Tibial nerve (tissue), 4 donors: ENCODE results near the gene CLN3.

Source experiments
- EP300 ChIP-seq, 2 donors: sonication (generic); formaldehyde crosslinking; IDR thresholded peaks; one replicate each; pipeline ENCODE4 v1.6.1; 2017; ENCODE audit warnings: antibody characterized with exemption in 2 of 2, mild to moderate bottlenecking in 1 of 2
- POLR2A ChIP-seq, 2 donors: fragments of 450-650 bp; IDR thresholded peaks; one replicate each; pipeline ENCODE4 v1.6.1; 2017; ENCODE audit warnings: antibody characterized with exemption in 2 of 2, mild to moderate bottlenecking in 2 of 2, moderate library complexity in 2 of 2
- TF ChIP-seq, protein P1 (sequence below), 5 experiments: fragments of 200-600 bp in 3 of 5; fragments of 450-650 bp in 2 of 5; sonication (generic) in 3 of 5; IDR thresholded peaks; one replicate each; pipeline ENCODE4 v1.5.1; 2016 to 2019; ENCODE audit warnings: antibody characterized with exemption in 5 of 5, mild to moderate bottlenecking in 3 of 5, moderate library complexity in 2 of 5

DNA sequence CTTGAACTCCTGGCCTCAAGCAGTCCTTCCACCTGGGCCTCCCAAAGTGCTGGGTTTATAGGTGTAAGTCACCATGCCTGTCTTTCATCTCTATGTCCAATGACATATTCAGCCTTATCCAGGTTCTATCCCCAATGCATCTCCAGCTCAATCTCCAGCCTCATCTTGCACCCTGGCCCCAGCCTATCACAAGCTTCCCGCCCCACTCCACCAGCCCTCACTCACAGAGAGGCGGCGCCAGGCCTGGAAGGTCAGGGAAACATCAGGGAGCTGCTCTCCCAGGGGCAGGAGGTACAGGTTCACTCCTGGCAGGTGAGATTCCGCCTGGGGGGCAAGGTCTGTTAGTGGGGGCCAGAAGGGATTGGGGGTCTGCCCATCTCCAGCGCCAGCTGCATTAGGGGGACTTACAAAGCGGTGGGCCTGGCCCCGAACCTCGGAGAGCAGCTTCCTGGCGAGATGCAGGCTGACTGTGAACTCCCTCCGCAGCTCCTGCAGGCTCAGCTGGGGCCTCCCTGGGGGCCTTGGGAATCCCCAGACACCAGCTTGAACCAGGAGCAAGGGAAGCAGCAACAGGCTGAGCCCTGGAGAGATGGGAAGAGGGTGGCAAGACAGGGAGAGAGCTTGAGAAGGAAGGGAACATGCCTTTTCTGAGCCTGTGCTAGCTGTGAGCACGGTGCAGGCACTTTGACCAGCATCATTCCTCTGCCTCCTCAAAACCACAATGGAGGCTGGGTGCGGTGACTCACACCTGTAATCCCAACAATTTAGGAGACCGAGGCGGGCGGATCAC lies 11.8 kb upstream of the CLN3 start:
- TF ChIP-seq, protein P1, sequence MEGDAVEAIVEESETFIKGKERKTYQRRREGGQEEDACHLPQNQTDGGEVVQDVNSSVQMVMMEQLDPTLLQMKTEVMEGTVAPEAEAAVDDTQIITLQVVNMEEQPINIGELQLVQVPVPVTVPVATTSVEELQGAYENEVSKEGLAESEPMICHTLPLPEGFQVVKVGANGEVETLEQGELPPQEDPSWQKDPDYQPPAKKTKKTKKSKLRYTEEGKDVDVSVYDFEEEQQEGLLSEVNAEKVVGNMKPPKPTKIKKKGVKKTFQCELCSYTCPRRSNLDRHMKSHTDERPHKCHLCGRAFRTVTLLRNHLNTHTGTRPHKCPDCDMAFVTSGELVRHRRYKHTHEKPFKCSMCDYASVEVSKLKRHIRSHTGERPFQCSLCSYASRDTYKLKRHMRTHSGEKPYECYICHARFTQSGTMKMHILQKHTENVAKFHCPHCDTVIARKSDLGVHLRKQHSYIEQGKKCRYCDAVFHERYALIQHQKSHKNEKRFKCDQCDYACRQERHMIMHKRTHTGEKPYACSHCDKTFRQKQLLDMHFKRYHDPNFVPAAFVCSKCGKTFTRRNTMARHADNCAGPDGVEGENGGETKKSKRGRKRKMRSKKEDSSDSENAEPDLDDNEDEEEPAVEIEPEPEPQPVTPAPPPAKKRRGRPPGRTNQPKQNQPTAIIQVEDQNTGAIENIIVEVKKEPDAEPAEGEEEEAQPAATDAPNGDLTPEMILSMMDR (IDR thresholded peaks at IDR 0.05): no peak
- no peak for TF ChIP-seq POLR2A (IDR thresholded peaks at IDR 0.05)
- TF ChIP-seq EP300 (IDR thresholded peaks at IDR 0.05): no peak
